ENCODE results near the gene SAXO2. TPM values are rescaled to one million over a fixed set of nuclear protein-coding genes. Genes with fewer than 3 reads are reported as not detected.

Gene SAXO2
- total and polyA plus RNA-seq, 2 of the 4 experiments (the other 2 are of a cell fraction), result 0.14 TPM; not detected in 1

DNA sequence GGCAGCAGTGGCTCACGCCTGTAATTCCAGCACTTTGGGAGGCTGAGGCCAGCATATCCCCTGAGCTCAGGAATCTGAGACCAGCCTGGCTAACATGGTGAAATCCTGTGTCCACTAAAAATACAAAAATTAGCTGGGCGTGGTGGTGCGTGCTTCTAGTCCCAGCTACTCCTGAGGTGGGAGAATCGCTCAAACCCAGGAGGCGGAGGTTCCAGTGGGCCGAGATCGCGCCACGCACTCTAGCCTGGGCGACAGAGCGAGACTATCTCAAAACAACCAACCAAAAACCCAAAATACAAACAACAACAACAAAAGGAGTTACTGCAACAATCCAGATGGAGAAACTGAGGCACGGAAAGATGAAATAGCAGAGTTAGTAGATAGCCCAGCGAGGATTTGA, 35.4 kb downstream of the SAXO2 start:
- Histone ChIP-seq H4K91ac (ENCODE audit: insufficient read depth, low read depth, low read length) (no peak overlapping the region), H3K36me3 (ENCODE audit: control insufficient read depth, insufficient read depth, low read length) (no peaks in the 10 kb centered on the region), H3K18ac (ENCODE audit: low read depth, low read length) (no peak overlapping the region), H4K8ac (ENCODE audit: low read depth in 2 of 2, low read length in 2 of 2) (no peak overlapping the region), H3K4me1 (ENCODE audit: control insufficient read depth, insufficient read depth, low read length) (no peaks in the 10 kb centered on the region), H3K9ac (ENCODE audit: low read depth, low read length) (no peak overlapping the region), H3K56ac (ENCODE audit: extremely low read depth, insufficient read depth, low read length) (no peak overlapping the region), H3K4ac (ENCODE audit: low read depth, low read length) (no peak overlapping the region), H2AFZ (replicated peaks; ENCODE audit: low read length, poor library complexity) (no peak overlapping the region), H2BK15ac (ENCODE audit: low read depth, low read length) (no peak overlapping the region), H3K14ac (replicated peaks; ENCODE audit: low read depth, low read length) (no peak overlapping the region), H2BK5ac (ENCODE audit: low read depth, low read length, poor library complexity, severe bottlenecking) (no peak overlapping the region), H2AK9ac (replicated peaks; ENCODE audit: low read depth, low read length, poor library complexity) (no peak overlapping the region), H2BK120ac (ENCODE audit: low read depth, low read length) (no peak overlapping the region), H3K9me1 (ENCODE audit: insufficient read depth, low read length) (no peaks in the 10 kb centered on the region; the same call in 1 of the 2 replicates), H3K27ac (ENCODE audit: insufficient read depth, low read length) (no peak overlapping the region), H2AK5ac (ENCODE audit: low read depth, low read length) (no peak overlapping the region), H3K79me1 (ENCODE audit: low read depth in 1 of 2, low read length in 2 of 2) (no peaks in the 10 kb centered on the region), H3K27me3 (ENCODE audit: control insufficient read depth, insufficient read depth, low read length) (peaks cover 12% of the 10 kb centered on the region), H3K23ac (ENCODE audit: low read depth, low read length) (no peak overlapping the region), H2BK20ac (ENCODE audit: low read depth, low read length) (no peak overlapping the region), H3K9me3 (ENCODE audit: control insufficient read depth, insufficient read depth, low read length) (no peaks in the 10 kb centered on the region), H4K5ac (ENCODE audit: low read depth, low read length) (no peak overlapping the region), H3K4me3 (ENCODE audit: insufficient read depth, low read depth, low read length) (no peak overlapping the region), H4K20me1 (ENCODE audit: insufficient read depth, low read length) (no peaks in the 10 kb centered on the region), H3K4me2 (ENCODE audit: low read depth, low read length) (no peak overlapping the region)
- DNase-seq (no peak), ATAC-seq (ENCODE audit: low read depth) (no peak)
- 100% methylated on average over 1 of the region's 13 CpGs; no CpG with 5 or more reads in 1 of the 2 experiments for WGBS, 2 experiments (ENCODE audit: extremely low coverage in 2 of 2, insufficient read length in 1 of 2)
- ChIA-PET POLR2A (ENCODE audit: unreplicated experiment) (no interaction called here), CTCF (interaction anchor here (1.0 kb wide), 1 partner anchor 13 kb away, joined by 4 read pairs; no protein-coding TSS in a partner anchor)
- BruUV-seq (replicated peaks), result no TSS peak
- TF ChIP-seq FOS (IDR thresholded peaks at IDR 0.05; ENCODE audit: low read depth, low read length) (no peak), ELK1 (IDR thresholded peaks at IDR 0.05; ENCODE audit: borderline replicate concordance, low read depth, low read length) (no peak), MAZ (IDR thresholded peaks at IDR 0.05; ENCODE audit: borderline replicate concordance, low read depth, low read length) (no peak), CEBPB (IDR thresholded peaks at IDR 0.05; ENCODE audit: low read depth, low read length) (no peak), RCOR1 (IDR thresholded peaks at IDR 0.05; ENCODE audit: insufficient replicate concordance, low read length) (no peak), BHLHE40 (IDR thresholded peaks at IDR 0.05; ENCODE audit: low read depth, low read length) (no peak), RFX5 (IDR thresholded peaks at IDR 0.05; ENCODE audit: low read depth, low read length) (no peak), MAFK (IDR thresholded peaks at IDR 0.05; ENCODE audit: low read depth, low read length) (no peak), CHD1 (IDR thresholded peaks at IDR 0.05; ENCODE audit: low read depth, low read length) (no peak), SMC3 (IDR thresholded peaks at IDR 0.05; ENCODE audit: low read depth, low read length) (no peak), MXI1 (IDR thresholded peaks at IDR 0.05; ENCODE audit: borderline replicate concordance, low read depth, low read length) (no peak), RAD21 (IDR thresholded peaks at IDR 0.05; ENCODE audit: low read length) (no peak), NFE2L2 (IDR thresholded peaks at IDR 0.05; ENCODE audit: low read depth, low read length) (no peak), POLR2A (IDR thresholded peaks at IDR 0.05; ENCODE audit: low read depth, low read length) (no peak)
- TF ChIP-seq, protein P1, sequence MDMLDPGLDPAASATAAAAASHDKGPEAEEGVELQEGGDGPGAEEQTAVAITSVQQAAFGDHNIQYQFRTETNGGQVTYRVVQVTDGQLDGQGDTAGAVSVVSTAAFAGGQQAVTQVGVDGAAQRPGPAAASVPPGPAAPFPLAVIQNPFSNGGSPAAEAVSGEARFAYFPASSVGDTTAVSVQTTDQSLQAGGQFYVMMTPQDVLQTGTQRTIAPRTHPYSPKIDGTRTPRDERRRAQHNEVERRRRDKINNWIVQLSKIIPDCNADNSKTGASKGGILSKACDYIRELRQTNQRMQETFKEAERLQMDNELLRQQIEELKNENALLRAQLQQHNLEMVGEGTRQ (IDR thresholded peaks at IDR 0.05; ENCODE audit: low read depth, low read length), result no peak
- TF ChIP-seq, protein P2, sequence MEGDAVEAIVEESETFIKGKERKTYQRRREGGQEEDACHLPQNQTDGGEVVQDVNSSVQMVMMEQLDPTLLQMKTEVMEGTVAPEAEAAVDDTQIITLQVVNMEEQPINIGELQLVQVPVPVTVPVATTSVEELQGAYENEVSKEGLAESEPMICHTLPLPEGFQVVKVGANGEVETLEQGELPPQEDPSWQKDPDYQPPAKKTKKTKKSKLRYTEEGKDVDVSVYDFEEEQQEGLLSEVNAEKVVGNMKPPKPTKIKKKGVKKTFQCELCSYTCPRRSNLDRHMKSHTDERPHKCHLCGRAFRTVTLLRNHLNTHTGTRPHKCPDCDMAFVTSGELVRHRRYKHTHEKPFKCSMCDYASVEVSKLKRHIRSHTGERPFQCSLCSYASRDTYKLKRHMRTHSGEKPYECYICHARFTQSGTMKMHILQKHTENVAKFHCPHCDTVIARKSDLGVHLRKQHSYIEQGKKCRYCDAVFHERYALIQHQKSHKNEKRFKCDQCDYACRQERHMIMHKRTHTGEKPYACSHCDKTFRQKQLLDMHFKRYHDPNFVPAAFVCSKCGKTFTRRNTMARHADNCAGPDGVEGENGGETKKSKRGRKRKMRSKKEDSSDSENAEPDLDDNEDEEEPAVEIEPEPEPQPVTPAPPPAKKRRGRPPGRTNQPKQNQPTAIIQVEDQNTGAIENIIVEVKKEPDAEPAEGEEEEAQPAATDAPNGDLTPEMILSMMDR (conservative IDR thresholded peaks at IDR 0.05; ENCODE audit: low read depth, low read length), result no peak
- in situ Hi-C loops (cut with MboI; ENCODE audit: low sequenced_read_pairs) (no loop called here), intact Hi-C loops (cut with micrococcal nuclease) (no loop called here), dilution Hi-C loops (cut with HindIII; ENCODE audit: low sequenced_read_pairs, unreplicated experiment) (no loop called here)

All from IMR-90 (cell line).